HepG2 (cell line): ENCODE data around the gene TPP2. TPM values are rescaled to one million over a fixed set of nuclear protein-coding genes. Genes with fewer than 3 reads are reported as not detected.

Source experiments
- ATAC-seq: fragments of 200-7000 bp; cut with Tn5 transposase; 3 replicates; pipeline ENCODE4 v1.9.1; 2020; ENCODE audit warnings: mild to moderate bottlenecking, moderate library complexity
- BruUV-seq: library from RNA; stranded (reverse); fragments of 400-500 nt; replicated peaks from 2 replicates; lab custom pipeline; 2021; lab: Mats Ljungman, UMichigan
- CTCF ChIA-PET: fragments of 300-600 bp; formaldehyde crosslinking; extraction: SDS; loops from one replicate; lab custom pipeline; 2021; ENCODE audit warnings: low total read pairs, inconsistent platforms, low intra/inter-chr PET ratio; lab: Yijun Ruan, JAX
- POLR2A ChIA-PET: fragments of 350-600 bp; sonication (Branson Sonifier 250); formaldehyde crosslinking; loops from one replicate; lab custom pipeline; 2020; ENCODE audit warnings: antibody characterized with exemption, inconsistent platforms; lab: Yijun Ruan, JAX
- DNase-seq: peaks from one replicate; pipeline ENCODE4 v3.0.0-alpha.2; 2015; ENCODE audit warnings: low spot score
- FAIRE-seq: peaks from 3 replicates; lab custom pipeline; 2011; peaks lifted over from hg19 to GRCh38; lab: Jason Lieb, UNC
- H2AFZ ChIP-seq: one replicate; pipeline ENCODE4 v1.6.1; 2011; ENCODE audit warnings: low read length, inconsistent platforms
- H3K27ac ChIP-seq: fragments of 300-600 bp; 3 replicates; pipeline ENCODE4 v1.8.0; 2011; ENCODE audit warnings: mixed run types, mild to moderate bottlenecking, mixed read lengths, low read length, inconsistent platforms; ENCODE audit not compliant: insufficient read depth; ENCODE audit errors: extremely low read length
- H3K27me3 ChIP-seq, 2 experiments: fragments of 200-600 bp in 1 of 2; 2 replicates in 1 of 2; 3 replicates in 1 of 2; pipeline versions ENCODE4 v1.6.0 to v1.8.0; 2011; ENCODE audit warnings: low read length in 2 of 2, mild to moderate bottlenecking in 2 of 2, moderate library complexity in 2 of 2, inconsistent platforms in 1 of 2; ENCODE audit not compliant: insufficient read depth in 2 of 2, control insufficient read depth in 1 of 2
- H3K36me3 ChIP-seq, 2 experiments: fragments of 200-600 bp in 1 of 2; replicated peaks in 1 of 2; 2 replicates in 1 of 2; 3 replicates in 1 of 2; pipeline versions ENCODE4 v1.5.1 to v1.8.0; 2011; ENCODE audit warnings: low read length in 2 of 2, inconsistent platforms in 1 of 2; ENCODE audit not compliant: insufficient read depth in 2 of 2, control insufficient read depth in 1 of 2
- H3K4me1 ChIP-seq: 2 replicates; pipeline ENCODE4 v1.5.1; 2012; ENCODE audit warnings: low read length, inconsistent platforms; ENCODE audit not compliant: insufficient read depth
- H3K4me2 ChIP-seq: 2 replicates; pipeline ENCODE4 v1.6.0; 2011; ENCODE audit warnings: low read depth, low read length, inconsistent platforms
- H3K4me3 ChIP-seq, 3 experiments: fragments of 200-600 bp in 1 of 3; sonication (generic), shearing (Covaris generic) in 1 of 3; replicated peaks in 1 of 3; 2 replicates each; pipeline ENCODE4 v1.5.1; 2011 to 2016; ENCODE audit warnings: low read length in 3 of 3, inconsistent platforms in 2 of 3, low read depth in 2 of 3, mild to moderate bottlenecking in 2 of 3, control low read depth in 1 of 3, mixed read lengths in 1 of 3; ENCODE audit not compliant: insufficient read depth in 1 of 3
- H3K79me2 ChIP-seq: one replicate; pipeline ENCODE4 v1.6.1; 2011; ENCODE audit warnings: low read length, inconsistent platforms; ENCODE audit not compliant: insufficient read depth
- H3K9ac ChIP-seq: 2 replicates; pipeline ENCODE4 v1.6.0; 2011; ENCODE audit warnings: mild to moderate bottlenecking, low read depth, low read length, inconsistent platforms; ENCODE audit not compliant: insufficient read depth
- H3K9me3 ChIP-seq: 2 replicates; pipeline ENCODE4 v1.5.1; 2012; ENCODE audit warnings: mild to moderate bottlenecking, low read length
- H4K20me1 ChIP-seq: 2 replicates; pipeline ENCODE4 v1.6.0; 2011; ENCODE audit warnings: inconsistent platforms, mild to moderate bottlenecking, low read length, moderate library complexity; ENCODE audit not compliant: insufficient read depth
- CAMTA2 ChIP-seq: sonication (generic); formaldehyde crosslinking; IDR thresholded peaks from 2 replicates; pipeline ENCODE4 v1.4.0; 2020; ENCODE audit warnings: mild to moderate bottlenecking, missing genetic modification reagents, borderline replicate concordance
- GMEB1 ChIP-seq: sonication (generic); formaldehyde crosslinking; IDR thresholded peaks from 2 replicates; pipeline ENCODE4 v1.5.1; 2020; ENCODE audit warnings: missing genetic modification reagents, mild to moderate bottlenecking, borderline replicate concordance
- GZF1 ChIP-seq: sonication (generic); formaldehyde crosslinking; IDR thresholded peaks from 2 replicates; pipeline ENCODE4 v1.5.1; 2020; ENCODE audit warnings: mild to moderate bottlenecking, missing genetic modification reagents
- MYC ChIP-seq: sonication (generic); formaldehyde crosslinking; IDR thresholded peaks from 2 replicates; pipeline ENCODE4 v1.9.0; 2021; ENCODE audit warnings: missing genetic modification reagents, borderline replicate concordance
- TFDP2 ChIP-seq: sonication (generic); formaldehyde crosslinking; IDR thresholded peaks from 2 replicates; pipeline ENCODE4 v1.4.0; 2020; ENCODE audit warnings: missing genetic modification reagents
- YEATS2 ChIP-seq: sonication (generic); formaldehyde crosslinking; IDR thresholded peaks from 2 replicates; pipeline ENCODE4 v1.4.0; 2020; ENCODE audit warnings: missing genetic modification reagents, borderline replicate concordance
- ZNF597 ChIP-seq: sonication (generic); formaldehyde crosslinking; IDR thresholded peaks from 2 replicates; pipeline ENCODE4 v1.5.0; 2020; ENCODE audit warnings: missing genetic modification reagents
- ZNF670 ChIP-seq: sonication (generic); formaldehyde crosslinking; IDR thresholded peaks from 2 replicates; pipeline ENCODE4 v1.8.0; 2022; ENCODE audit warnings: mild to moderate bottlenecking, missing genetic modification reagents, borderline replicate concordance
- ZNF674 ChIP-seq: sonication (generic); formaldehyde crosslinking; IDR thresholded peaks from 2 replicates; pipeline ENCODE4 v1.5.0; 2020; ENCODE audit warnings: low read depth, mild to moderate bottlenecking, missing genetic modification reagents
- ZNF724P ChIP-seq: sonication (generic); formaldehyde crosslinking; IDR thresholded peaks from 2 replicates; pipeline ENCODE4 v1.8.0; 2022; ENCODE audit warnings: missing genetic modification reagents, borderline replicate concordance
- ZNF775 ChIP-seq: sonication (generic); formaldehyde crosslinking; IDR thresholded peaks from 2 replicates; pipeline ENCODE4 v1.4.0; 2020; ENCODE audit warnings: missing genetic modification reagents, mild to moderate bottlenecking, moderate library complexity, borderline replicate concordance
- ZNF777 ChIP-seq: sonication (generic); formaldehyde crosslinking; IDR thresholded peaks from 2 replicates; pipeline ENCODE4 v1.4.0; 2020; ENCODE audit warnings: missing genetic modification reagents
- ZNF879 ChIP-seq: sonication (generic); formaldehyde crosslinking; IDR thresholded peaks from 2 replicates; pipeline ENCODE4 v1.8.1; 2023; ENCODE audit warnings: missing genetic modification reagents
- ZSCAN29 ChIP-seq: sonication (generic); formaldehyde crosslinking; conservative IDR thresholded peaks from 2 replicates; pipeline ENCODE4 v1.4.0; 2020; ENCODE audit warnings: mild to moderate bottlenecking, missing genetic modification reagents
- in situ Hi-C: cut with HindIII; loops from 2 replicates; pipeline ENCODE4 v1.10.0; 2017; ENCODE audit warnings: low pct_unique_long_range_greater_than_20kb; ENCODE audit not compliant: extremely low pct_ligation_motif_present
- intact Hi-C: fragments of 100-400 bp; cut with micrococcal nuclease; formaldehyde crosslinking; loops from one replicate; pipeline ENCODE4 v1.10.0; 2022; ENCODE audit not compliant: unreplicated experiment
- polyA plus RNA-seq, 8 experiments: library from polyadenylated mRNA; depleted of rRNA in 3 of 8; stranded (reverse) in 7 of 8; unstranded in 1 of 8; fragments of >200 nt; fragmentation: Illumina TruSeq in 4 of 8; extraction: Trizol in 4 of 8; gene quantifications; 2 replicates each; pipeline versions ENCODE4 v1.2.1 to v1.2.3, GENCODE V29; 2011 to 2016; ENCODE audit warnings: low read depth in 4 of 8, missing spikeins in 1 of 8, mixed read lengths in 1 of 8; ENCODE audit not compliant: insufficient read depth in 1 of 8
- total RNA-seq, 5 experiments: library from RNA; depleted of rRNA; stranded (reverse); fragments of >200 nt; fragmentation: Illumina TruSeq; extraction: Trizol; gene quantifications; 2 replicates each; pipeline ENCODE4 v1.2.3, GENCODE V29; 2016; ENCODE audit warnings: low read depth in 1 of 5

The TPP2 gene
- total and polyA plus RNA-seq, 2 of the 13 experiments (the other 11 are each of a cell fraction or from before 2014, with no cell fraction given): 16.4 to 52.1 TPM

- no peak for TF ChIP-seq ZNF879 (CRISPR knock-in tag)
- no peak for TF ChIP-seq ZNF674 (CRISPR knock-in tag)
- TF ChIP-seq ZNF777 (CRISPR knock-in tag): no peak
- TF ChIP-seq YEATS2 (CRISPR knock-in tag): no peak
- no peak for TF ChIP-seq GMEB1 (CRISPR knock-in tag)
- TF ChIP-seq CAMTA2 (CRISPR knock-in tag): no peak
Measured at GRCh38 chr13:102702965-102703725, 106.4 kb downstream of the TPP2 start (continued).

GRCh38 chr13:102703726-102704035 is 106.9 kb downstream of the TPP2 start:
- no peak overlapping the region for H3K4me3 ChIP-seq
- H4K20me1 ChIP-seq: no peaks in the 10 kb centered on the region
- DNase-seq: no peak
- no peak overlapping the region for H3K4me2 ChIP-seq
- no peaks in the 10 kb centered on the region for H3K79me2 ChIP-seq
- FAIRE-seq: no peak
- no peak for ATAC-seq
- no peaks in the 10 kb centered on the region for H3K4me1 ChIP-seq
- H3K27ac ChIP-seq: no peak overlapping the region
- H3K9ac ChIP-seq: no peak overlapping the region
- BruUV-seq: no TSS peak
- H3K36me3 ChIP-seq: no peaks in the 10 kb centered on the region
- no peak overlapping the region for H2AFZ ChIP-seq
- CTCF ChIA-PET: no interaction called here
- peaks cover 3% of the 10 kb centered on the region; the same call in 1 of the 2 replicates for H3K9me3 ChIP-seq
- in situ Hi-C loops: no loop called here
- TF ChIP-seq ZSCAN29 (CRISPR knock-in tag) (no peak), MYC (CRISPR knock-in tag) (no peak), TFDP2 (CRISPR knock-in tag) (no peak), ZNF775 (CRISPR knock-in tag) (no peak), GZF1 (CRISPR knock-in tag) (no peak), ZNF670 (CRISPR knock-in tag) (no peak), ZNF597 (no peak), ZNF724P (CRISPR knock-in tag) (no peak)
- TF ChIP-seq, all 625 proteins: peak for 0
- POLR2A ChIA-PET: no interaction called here
- peaks cover 0 to 5% of the 10 kb centered on the region in 2 experiments; a peak in 1 of 5 replicates for H3K27me3 ChIP-seq
- intact Hi-C loops: no loop called here
